Measurements from ENCODE around the gene PIP5K1B.

DNA sequence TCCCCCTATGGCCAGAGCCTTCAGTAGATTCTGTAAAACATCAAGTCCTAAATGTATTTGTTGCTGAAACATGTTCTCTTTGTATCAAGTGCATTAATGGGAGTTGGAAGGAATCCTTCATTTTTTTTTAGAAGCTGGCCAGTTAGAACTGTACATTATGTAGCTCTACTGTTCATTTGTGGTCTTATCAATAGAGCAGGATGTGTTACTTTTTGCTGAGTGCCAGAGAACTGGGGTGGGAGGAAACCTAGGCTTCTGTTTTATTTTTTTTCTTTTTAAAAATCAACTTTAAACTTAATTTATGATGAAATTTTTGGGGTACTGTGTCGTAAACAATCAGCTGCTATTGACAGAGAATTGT lies 5.1 kb downstream of the PIP5K1B start:
- TF ChIP-seq, protein P1, sequence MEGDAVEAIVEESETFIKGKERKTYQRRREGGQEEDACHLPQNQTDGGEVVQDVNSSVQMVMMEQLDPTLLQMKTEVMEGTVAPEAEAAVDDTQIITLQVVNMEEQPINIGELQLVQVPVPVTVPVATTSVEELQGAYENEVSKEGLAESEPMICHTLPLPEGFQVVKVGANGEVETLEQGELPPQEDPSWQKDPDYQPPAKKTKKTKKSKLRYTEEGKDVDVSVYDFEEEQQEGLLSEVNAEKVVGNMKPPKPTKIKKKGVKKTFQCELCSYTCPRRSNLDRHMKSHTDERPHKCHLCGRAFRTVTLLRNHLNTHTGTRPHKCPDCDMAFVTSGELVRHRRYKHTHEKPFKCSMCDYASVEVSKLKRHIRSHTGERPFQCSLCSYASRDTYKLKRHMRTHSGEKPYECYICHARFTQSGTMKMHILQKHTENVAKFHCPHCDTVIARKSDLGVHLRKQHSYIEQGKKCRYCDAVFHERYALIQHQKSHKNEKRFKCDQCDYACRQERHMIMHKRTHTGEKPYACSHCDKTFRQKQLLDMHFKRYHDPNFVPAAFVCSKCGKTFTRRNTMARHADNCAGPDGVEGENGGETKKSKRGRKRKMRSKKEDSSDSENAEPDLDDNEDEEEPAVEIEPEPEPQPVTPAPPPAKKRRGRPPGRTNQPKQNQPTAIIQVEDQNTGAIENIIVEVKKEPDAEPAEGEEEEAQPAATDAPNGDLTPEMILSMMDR (conservative IDR thresholded peaks at IDR 0.05 in 1 of 2, IDR thresholded peaks at IDR 0.05 in 1 of 2; ENCODE audit: low read depth in 1 of 2, low read length in 2 of 2) = no peak
- no peak for TF ChIP-seq EZH2 (IDR thresholded peaks at IDR 0.05; ENCODE audit: low read length, missing control alignments)

Data from fibroblast of lung (primary cell).